GM19035 (cell line): ENCODE data around the gene DLGAP3.

Experiments used
- ATAC-seq: cut with Tn5 transposase; IDR thresholded peaks from one replicate; pipeline ENCODE4 v1.9.1; 2021; ENCODE audit not compliant: unreplicated experiment

Gene DLGAP3

GRCh38 chr1:34929853-34930701 is 627 bp upstream of the DLGAP3 start:
- ATAC-seq, result no peak

DNA sequence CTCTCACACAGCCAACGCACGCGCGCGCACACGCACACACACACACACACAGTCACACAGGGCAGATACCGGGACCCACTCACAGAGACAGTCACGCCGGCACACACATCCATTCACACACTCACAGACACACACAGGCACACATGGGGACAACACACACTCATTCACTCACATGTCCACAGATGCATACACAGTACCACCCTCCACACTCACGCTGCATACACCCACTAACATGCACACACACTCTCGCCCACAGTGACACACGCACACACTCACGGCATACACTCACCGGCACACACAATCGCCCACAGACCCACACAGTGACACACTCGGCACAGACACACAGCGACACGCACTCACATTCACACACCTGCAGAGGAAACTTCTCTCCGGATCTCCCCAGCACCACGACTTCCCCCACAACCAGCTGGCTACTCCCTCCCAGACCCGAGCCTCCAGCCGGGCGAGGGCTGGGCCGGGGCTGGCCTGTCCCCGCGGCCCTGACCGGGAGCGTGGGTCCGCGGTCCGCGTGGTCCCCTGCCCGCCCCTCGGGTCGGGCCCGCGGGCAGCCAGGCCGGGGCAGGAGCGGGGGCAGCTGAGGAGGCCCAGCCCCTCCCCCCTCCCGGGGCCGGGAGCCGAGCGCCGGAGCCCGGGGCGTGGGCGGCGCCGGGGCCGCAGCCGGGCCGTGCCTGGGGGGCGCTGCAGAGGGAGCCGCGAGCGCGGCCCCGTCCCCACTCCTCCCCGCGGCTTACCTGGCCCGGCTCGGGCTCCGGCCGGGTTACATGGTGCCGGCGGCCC is 552 bp downstream of the DLGAP3 start:
- ATAC-seq, result no peak

DNA sequence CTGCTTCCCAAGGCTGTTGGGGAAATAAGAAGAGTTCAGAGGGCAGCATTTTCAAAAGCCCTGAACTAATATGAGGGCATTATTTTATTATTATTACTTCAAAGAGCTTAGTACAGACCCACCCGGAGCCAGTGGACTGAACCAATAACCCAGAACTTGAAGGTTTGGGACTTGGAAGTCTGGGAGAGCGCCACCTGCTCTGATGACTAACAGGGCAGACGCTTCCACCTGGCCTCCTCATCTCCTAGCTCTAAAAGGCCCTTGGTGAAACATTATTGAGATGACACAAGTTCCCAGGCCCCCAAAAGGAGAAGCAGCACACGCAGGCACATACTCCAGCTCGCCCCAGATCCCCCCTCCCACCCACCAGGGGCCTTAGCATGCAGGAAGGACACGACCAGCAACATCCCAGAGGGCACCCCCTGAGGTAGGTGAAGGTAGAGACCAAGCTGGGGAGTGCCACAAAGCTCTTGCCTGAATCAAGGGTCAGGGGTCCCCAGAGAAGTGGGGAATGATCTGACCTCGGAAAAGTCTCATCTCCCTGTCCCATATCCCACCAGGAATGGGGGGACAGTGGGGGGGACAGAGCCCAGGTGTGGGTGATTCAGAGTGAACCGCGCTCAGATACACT is 1.3 kb downstream of the DLGAP3 start:
- ATAC-seq, result no peak

DNA sequence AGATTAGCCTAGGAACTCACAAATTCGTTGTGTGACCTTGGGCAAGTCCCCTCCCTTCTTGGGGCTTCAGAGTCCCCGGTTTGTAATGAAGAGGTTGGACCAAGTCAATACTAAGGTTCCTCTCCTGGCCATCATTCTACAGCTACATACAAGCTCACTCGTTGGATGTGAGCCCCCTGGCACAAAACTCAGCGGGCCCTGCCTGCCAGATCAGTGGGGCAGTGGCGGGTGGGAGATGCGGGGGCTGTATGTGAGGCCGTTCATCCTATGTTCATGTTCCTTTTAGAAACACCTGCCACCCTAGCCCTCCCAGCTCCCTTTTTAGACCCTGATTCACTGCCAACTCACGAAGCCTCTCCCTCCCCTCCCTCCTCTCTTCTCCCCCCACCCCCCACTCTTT is 2.1 kb downstream of the DLGAP3 start:
- no peak for ATAC-seq

DNA sequence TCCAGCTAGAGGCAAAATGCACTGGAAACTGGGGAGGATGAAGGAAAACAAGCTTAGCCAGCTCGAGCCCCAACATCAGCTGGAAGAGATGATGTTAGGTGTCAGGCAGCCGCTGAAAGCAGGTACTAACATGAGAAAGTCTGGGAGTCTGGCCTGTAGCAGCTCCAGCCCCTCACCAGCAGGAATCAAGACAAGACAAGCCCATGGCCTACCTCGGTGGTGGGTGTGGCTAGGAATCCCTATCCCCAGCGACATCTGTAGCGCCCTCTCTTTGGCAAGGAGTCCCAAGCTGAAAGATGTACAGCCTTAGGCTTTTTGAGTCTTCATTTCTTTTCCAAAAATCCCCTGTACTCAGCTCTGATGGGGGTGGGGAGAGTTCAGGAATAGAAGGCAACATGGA is 2.6 kb downstream of the DLGAP3 start:
- ATAC-seq, result no peak

GRCh38 chr1:34926156-34926555 is 3.3 kb downstream of the DLGAP3 start:
- no peak for ATAC-seq

DNA sequence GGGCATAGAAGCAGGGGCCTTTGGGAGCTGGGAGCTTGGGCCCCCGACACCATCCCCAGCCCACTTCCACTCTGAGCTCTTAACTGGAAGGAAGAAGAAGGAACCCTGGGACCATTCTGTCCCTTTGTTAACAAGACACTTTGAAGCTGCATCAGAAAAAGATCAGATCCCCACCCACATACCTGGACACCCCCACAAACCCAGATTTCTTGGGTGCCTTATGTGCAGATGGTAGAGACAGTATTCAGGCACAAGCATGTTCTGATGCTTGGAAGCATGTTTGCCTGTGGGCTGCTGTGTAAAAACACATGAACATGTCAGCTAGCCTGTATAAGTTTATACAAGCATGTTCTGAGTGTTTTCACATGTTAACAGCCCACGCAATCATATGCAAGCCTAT is 3.7 kb downstream of the DLGAP3 start:
- no peak for ATAC-seq

DNA sequence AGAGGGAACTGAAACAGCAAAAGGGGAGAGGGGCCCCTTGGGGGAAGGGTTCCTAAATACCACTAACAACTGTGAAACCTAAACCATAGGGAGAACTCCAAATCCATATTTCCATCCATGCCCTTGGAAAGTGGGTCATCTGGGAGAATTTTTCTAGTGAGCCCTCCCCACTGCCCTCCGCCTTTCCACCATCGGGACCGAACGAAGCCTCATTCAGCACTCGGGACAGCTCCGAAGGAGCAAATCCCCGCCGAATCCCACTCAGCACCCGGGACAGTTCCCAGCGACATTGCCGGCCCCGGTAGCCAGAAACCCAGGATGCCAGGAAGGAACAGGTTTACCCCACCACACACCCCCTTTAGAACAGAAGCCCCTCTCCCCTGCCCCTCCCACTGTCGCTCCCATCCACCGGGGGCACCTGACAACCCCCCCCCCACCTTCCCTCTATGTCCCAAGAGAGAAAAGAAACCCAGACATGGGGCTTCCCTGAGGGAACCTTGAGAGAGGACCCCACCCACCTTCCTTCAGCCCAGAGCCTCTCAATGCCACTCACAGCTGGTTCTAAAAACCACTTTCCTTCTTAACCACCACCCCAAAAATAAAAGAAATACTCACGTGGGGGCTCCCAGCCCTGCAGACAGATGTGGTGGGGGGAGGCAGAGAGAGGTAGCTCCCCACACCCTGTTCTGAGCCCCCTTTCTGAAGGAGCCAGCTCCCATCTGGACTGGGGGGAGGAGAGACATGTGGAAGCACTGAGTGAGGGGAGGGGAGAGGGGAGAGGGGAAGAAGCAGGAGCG is 4.5 kb downstream of the DLGAP3 start:
- no peak for ATAC-seq

DNA sequence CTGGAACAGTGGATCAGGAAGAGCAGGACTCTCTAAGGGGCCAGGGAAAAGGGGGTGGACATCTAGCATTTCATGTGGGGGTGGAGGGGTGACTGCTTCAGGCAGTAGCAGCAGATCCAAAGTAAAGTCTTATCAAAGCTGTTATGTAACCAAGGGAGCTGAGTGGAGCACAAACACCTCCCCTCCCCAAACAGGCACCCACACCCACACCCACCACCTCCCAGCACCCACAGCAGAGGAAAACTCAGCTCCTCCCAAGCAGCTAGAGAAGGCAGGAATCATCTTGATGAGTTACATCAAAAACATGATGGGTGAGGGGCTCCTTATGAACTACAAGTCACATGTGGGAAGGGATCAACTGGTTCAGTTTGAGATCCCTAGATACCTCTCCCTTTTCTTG is 6.0 kb downstream of the DLGAP3 start:
- ATAC-seq, result no peak

DNA sequence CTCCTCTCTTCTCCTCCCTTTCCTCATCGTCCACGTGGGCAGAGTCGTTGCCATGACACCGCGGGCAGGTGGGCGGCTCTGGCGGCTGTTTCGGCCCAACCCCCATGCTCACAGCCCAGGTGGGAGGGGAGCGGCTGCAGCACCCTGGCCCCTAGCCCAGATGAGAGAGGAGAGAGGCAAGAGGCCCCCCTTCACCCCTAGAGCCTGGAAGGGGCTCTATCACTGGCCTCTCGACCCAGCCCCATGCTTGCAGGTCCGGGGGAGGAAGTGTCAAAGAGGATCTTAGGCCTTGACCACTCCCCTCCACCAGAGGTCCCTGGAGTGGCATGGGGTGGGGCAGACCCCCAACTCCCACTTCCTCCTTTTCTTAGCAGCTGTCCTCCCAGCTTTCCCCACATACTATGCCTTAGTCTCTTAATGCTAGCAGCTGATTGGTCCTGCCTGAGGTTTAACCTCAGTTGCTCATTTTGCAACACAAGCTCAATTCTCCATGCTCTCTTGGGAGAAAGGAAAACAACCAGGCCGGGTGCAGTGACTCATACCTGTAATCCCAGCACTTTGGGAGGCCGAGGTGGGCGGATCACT is 10.4 kb downstream of the DLGAP3 start:
- ATAC-seq, result no peak

DNA sequence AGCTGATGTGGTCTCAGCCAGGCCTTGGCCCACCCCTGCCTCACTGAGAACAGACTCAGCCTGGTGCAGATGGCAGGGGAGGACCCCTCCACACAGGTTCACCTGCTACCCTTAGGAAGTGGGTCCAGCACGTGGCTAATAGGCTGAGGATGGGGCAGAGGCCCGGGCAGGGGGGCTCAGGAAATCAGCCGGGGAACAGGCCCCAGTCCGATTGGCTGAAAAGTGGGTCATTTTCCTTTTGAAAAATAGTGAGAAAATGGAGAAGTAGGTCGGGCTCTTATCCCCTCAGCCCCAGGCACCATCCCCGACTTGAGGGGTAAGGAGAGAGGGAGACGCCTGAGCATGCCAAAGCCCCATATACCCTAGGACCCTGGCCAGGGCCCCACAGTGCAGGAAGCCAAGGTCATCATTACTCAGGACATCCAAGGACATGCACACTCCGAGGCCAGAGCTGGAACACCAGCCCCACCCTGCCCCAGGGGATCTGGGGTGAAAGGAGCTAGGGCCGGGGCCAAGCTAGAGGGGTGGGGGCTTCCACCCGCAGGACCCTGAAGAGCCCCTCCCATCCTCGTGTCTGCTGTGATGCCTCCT is 11.0 kb downstream of the DLGAP3 start:
- ATAC-seq, result no peak

GRCh38 chr1:34917017-34917416 is 12.4 kb downstream of the DLGAP3 start:
- ATAC-seq, result no peak

- ATAC-seq, result no peak
Observed at GRCh38 chr1:34916104-34916503, 13.3 kb downstream of the DLGAP3 start.

DNA sequence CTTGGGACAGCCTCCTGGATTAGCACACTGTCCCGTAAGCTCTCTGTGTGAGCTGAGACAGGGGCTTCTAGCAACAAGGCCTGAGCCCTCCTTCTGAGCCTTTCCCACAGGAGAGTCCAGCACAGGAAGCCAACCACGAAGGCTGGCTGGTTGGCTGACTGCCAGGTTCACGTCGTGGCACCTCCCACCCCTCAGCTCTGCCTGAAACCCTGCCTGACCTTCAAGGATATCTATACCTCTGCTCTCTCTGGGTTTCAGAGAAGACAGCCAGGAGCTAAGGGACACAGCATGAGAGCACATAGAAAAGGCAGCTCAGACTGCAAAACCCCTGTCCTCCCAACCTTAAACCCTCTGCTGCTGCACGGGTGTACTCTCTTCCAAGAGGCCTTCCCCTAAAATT is 13.9 kb downstream of the DLGAP3 start:
- ATAC-seq, result no peak

DNA sequence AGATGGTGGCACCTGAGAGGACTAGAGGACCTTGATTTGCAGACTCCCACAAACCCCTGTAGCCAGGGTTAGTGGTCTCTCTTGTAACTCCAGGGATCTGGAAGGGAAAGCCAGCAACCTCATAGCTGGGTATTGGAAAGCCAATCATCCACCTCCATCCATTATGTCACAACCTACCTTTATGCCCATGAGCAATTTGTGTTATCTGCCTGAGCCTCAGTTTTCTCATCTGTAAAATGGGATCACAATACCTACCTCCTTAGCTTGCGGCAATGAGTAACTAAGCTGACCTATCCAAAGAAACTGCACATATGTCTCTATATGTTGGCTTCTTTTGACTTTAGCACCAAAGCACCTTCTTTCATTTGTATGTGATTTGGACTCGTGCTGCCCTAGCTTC is 14.5 kb downstream of the DLGAP3 start:
- ATAC-seq, result no peak

- no peak for ATAC-seq
Observed at GRCh38 chr1:34911465-34911864, 18.0 kb downstream of the DLGAP3 start.

DNA sequence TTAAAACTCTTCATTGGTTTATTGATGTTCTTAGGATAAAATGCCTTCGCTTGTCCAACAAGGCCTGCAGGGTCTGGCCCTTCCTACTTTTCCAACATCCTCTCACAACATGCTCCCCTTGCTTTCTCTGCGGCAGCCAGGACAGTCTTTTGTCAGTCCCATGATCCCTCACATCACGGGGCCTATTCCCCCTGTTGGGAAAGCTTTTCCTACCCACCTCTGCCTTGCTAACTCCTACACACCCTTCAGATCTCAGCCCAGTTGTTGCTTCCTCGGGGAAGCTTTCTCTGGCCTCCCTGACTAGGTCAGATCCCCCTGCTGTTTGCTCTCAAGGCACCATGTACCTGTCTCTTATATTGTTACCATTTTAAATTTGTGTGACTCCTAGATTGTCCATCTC is 19.0 kb downstream of the DLGAP3 start:
- no peak for ATAC-seq

- ATAC-seq, result no peak
Observed at GRCh38 chr1:34908369-34908768, 21.1 kb downstream of the DLGAP3 start.

DNA sequence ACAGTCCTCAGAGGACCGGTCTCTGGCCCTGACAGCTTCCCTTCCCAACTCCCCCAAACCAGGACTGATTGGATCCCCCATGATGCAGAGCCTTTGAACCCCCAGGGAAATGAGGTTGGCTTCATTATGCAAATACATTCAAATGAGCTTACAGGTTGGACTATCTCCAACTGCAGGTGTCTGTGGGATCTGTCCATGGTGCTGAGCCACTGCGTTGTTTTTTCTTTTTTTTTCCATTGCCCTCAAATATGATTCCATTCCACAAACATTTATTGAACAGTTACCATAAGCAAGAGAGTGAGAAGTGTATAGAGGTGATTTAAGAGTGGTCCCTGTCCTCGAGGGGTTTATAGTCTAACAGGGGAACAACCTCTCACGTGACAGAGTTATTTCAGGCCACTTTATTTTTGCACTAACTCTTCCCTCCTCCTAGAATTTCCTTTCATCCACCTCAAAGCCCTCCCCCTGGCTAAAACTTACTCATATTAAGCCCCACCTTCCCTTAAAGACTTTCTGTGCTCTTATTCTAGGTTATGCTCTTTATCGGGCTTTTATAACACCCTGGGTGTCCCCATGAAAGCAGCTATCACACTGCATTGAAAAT is 21.9 kb downstream of the DLGAP3 start:
- ATAC-seq, result no peak

GRCh38 chr1:34906756-34907155 is 22.7 kb downstream of the DLGAP3 start:
- ATAC-seq, result no peak
